GM06990 (cell line): ENCODE data around the gene COL4A1.

Source experiments
- DNase-seq: peaks from one replicate; pipeline ENCODE4 v3.0.0-alpha.2; 2011; ENCODE audit not compliant: insufficient read length; ENCODE audit errors: extremely low read depth
- H3K27me3 ChIP-seq: replicated peaks from 2 replicates; pipeline ENCODE4 v1.6.0; 2011; ENCODE audit warnings: low read length; ENCODE audit not compliant: control insufficient read depth, insufficient read depth
- H3K36me3 ChIP-seq: 2 replicates; pipeline ENCODE4 v1.5.1; 2011; ENCODE audit warnings: low read length; ENCODE audit not compliant: control insufficient read depth, insufficient read depth
- H3K4me3 ChIP-seq: replicated peaks from 2 replicates; pipeline ENCODE4 v1.5.1; 2011; ENCODE audit warnings: low read depth, mild to moderate bottlenecking, control low read depth, low read length
- TF ChIP-seq, protein P1 (sequence below): IDR thresholded peaks from 2 replicates; pipeline ENCODE4 v1.5.1; 2011; ENCODE audit warnings: low read length, control low read depth, mild to moderate bottlenecking, inconsistent platforms; ENCODE audit not compliant: insufficient read depth, poor library complexity, severe bottlenecking

COL4A1 gene

DNA sequence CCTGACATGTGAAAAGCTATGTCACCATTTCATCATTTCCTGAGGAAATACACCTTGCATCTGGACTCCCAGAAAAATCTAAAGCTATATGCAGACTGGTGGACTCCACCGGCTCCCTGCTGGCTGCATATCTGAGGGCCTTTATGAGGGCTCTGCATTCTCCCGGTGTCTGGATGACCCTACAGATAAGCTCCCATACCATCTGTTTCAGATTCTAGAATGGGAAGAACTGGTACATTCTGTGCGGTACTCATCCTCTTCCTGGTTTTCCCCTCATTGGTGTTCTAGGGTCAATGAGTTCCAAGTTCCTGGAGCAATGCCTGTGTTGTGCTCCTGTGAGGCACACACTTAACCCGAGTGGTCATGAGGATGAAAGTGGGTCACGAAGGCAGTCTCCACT lies 60.4 kb downstream of the COL4A1 start:
- no peak overlapping the region for H3K4me3 ChIP-seq
- DNase-seq, result no peak
- H3K27me3 ChIP-seq, result no peaks in the 10 kb centered on the region
- TF ChIP-seq, protein P1, sequence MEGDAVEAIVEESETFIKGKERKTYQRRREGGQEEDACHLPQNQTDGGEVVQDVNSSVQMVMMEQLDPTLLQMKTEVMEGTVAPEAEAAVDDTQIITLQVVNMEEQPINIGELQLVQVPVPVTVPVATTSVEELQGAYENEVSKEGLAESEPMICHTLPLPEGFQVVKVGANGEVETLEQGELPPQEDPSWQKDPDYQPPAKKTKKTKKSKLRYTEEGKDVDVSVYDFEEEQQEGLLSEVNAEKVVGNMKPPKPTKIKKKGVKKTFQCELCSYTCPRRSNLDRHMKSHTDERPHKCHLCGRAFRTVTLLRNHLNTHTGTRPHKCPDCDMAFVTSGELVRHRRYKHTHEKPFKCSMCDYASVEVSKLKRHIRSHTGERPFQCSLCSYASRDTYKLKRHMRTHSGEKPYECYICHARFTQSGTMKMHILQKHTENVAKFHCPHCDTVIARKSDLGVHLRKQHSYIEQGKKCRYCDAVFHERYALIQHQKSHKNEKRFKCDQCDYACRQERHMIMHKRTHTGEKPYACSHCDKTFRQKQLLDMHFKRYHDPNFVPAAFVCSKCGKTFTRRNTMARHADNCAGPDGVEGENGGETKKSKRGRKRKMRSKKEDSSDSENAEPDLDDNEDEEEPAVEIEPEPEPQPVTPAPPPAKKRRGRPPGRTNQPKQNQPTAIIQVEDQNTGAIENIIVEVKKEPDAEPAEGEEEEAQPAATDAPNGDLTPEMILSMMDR, result no peak
- H3K36me3 ChIP-seq, result no peaks in the 10 kb centered on the region

DNA sequence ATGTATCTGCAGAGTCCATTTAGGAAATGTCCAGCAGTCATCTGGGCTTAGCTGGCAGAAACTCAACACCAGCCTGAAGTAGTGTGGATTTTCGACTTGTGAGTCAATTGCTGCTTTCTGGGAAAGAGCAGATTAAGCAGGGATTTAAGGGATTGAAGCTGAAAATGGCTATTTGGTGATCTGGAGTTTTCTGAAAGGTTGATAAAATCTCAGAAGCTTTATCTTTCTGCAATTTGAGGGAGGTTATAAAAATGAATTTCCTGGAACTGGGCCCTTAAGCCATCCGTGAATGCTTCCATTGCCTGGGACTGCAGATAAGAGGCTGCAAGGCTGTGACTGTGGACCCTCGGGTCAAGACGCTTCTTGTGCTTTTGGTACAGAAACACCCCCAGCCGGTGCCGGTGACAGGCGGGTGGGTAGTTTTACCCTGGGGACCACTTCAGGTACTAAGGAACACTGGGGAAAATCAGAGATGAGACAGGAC lies 61.5 kb downstream of the COL4A1 start:
- TF ChIP-seq, protein P1, result no peak
- Histone ChIP-seq H3K27me3 (no peaks in the 10 kb centered on the region), H3K4me3 (no peak overlapping the region), H3K36me3 (no peaks in the 10 kb centered on the region)
- DNase-seq, result no peak

DNA sequence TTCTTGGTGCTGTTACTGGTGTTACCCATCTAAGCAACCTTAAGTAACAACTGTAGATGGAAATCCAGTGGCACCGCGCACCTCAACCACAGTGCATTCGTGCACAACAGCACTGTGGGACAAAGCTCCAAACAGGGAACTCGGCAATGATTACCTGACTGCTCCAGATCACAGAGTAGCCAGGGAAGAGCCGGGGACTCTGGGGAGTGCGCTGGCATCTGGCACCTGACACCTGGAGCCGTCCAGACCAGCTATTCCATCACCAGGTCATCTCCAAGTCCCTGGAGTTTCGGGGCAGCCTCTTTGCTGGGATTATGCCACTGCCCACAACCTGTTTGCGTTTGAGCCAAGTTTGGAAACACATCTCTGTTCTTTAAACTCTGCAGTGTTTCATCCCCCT lies 62.0 kb downstream of the COL4A1 start:
- no peak overlapping the region for H3K4me3 ChIP-seq
- no peak for DNase-seq
- no peaks in the 10 kb centered on the region for H3K36me3 ChIP-seq
- H3K27me3 ChIP-seq, result no peaks in the 10 kb centered on the region
- TF ChIP-seq, protein P1, result no peak

DNA sequence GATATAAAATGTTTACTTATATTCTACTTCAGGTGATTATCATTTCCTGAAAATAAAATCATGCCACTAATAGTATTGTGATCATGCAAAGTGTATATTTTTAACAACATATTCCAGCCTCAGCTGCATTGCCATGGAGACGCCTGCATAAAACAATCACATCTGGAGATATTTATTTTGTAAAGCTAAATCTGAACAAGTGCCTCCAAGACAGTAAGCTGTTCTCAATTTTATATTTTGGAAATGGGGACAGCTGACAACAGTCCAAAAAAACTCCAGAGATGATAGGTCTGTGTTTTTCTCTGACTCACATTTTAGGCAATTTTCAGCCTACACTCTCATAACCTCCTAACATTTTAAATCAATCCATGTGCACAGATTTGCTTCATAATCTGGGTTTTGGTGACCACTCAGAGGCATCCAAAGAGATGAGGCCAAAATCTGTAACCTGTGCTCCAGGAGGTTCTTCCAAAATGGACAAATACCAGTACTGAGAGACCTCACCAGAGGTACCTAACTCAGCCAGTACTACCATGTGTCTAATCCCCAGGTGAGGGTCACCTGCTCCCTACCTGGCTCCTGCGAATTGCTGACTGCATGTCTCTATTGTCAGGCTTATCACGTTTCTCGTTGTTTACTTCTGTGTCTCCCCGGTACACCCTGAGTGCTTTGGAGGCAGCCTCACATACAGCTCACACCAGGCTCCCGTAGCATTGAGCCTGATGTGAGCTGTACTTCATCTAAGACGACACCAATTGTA lies 62.7 kb downstream of the COL4A1 start:
- no peak for DNase-seq
- H3K36me3 ChIP-seq, result no peaks in the 10 kb centered on the region
- TF ChIP-seq, protein P1, result no peak
- no peaks in the 10 kb centered on the region for H3K27me3 ChIP-seq
- no peak overlapping the region for H3K4me3 ChIP-seq

DNA sequence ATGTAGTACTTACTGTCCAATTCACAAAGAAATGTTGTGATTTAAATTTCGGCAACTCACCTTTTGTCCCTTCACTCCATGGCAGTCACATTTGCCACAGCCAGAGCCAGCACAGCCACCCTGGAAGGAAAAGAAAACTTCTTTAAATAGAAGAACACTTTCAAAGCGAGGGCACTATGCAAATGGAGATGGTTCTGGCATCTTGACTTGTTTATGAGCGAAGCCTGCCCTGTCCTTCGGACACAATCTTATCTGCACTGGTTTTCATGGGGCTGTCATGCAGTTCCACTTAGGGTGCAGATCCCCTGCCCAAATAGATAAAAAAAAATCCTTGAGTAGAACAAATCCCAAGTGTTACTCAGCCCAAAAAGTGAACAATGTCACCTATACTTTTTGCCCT lies 64.3 kb downstream of the COL4A1 start:
- Histone ChIP-seq H3K27me3 (no peaks in the 10 kb centered on the region), H3K36me3 (no peaks in the 10 kb centered on the region), H3K4me3 (no peak overlapping the region)
- no peak for DNase-seq
- TF ChIP-seq, protein P1, result no peak
